ENCODE results near the gene TIMM13.

Gene TIMM13

DNA sequence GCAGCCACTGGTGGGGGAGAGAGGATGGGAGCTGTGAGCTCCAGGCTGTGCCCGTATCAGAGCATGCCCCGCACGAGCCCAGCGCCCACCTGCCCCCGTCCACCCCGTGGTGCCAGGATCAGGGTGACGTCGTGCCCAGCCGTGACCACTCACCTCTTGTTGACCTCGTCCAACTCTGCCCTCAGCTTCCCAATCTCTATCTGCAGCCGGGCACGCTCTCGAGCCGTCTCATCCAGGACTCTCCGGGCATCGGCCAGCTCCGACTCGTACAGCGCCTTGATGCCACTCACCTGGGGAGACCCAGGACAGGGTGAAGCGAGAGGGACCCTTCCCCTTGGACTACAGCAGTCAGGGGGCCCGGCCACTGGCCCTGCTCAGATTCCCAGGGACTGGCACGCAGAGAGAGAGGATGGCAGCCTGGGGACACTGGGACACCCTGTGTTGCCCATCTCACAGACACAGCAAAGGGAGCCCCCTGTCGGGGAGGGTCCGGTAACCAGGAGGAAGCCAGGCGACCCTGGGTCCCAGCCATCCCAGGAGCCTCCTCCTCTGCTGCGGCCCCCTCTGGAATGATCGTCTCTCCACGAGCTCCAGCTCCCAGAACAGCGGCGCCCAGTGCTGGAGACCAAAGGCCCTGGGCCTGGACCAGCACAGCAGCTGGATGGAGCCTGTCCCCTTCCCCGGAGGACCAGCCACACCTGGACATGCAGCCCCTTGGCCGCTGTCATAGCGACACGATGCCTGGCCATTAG lies 17.0 kb upstream of the TIMM13 start:
- in situ Hi-C loops (cut with HindIII; ENCODE audit: low sequenced_read_pairs), result no loop called here
- no peak for DNase-seq (ENCODE audit: low read depth)
- TF ChIP-seq, protein P1, sequence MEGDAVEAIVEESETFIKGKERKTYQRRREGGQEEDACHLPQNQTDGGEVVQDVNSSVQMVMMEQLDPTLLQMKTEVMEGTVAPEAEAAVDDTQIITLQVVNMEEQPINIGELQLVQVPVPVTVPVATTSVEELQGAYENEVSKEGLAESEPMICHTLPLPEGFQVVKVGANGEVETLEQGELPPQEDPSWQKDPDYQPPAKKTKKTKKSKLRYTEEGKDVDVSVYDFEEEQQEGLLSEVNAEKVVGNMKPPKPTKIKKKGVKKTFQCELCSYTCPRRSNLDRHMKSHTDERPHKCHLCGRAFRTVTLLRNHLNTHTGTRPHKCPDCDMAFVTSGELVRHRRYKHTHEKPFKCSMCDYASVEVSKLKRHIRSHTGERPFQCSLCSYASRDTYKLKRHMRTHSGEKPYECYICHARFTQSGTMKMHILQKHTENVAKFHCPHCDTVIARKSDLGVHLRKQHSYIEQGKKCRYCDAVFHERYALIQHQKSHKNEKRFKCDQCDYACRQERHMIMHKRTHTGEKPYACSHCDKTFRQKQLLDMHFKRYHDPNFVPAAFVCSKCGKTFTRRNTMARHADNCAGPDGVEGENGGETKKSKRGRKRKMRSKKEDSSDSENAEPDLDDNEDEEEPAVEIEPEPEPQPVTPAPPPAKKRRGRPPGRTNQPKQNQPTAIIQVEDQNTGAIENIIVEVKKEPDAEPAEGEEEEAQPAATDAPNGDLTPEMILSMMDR (IDR thresholded peaks at IDR 0.05; ENCODE audit: low read depth, low read length, missing control alignments), result no peak
- H3K4me3 ChIP-seq (ENCODE audit: low read depth, low read length), result no peak overlapping the region

DNA sequence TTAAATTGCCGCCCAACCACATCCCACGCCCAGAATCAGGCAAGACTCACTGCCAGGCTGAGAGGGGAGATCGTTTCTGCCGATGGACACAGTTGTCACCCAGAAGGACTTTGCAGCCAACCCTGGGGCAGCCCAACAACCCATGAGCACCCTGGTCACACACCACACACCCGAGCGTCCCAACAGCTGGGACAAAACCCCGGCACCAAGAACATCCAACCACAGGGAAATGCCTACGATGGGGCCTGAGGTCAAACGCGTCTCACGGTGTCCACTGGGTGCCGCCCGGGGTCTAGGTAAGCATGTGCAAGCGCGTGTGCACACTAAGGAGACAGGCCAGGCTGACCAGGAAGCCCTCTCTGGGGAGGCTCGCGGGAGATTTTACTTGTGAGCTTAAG lies 16.4 kb upstream of the TIMM13 start:
- in situ Hi-C loops (cut with HindIII; ENCODE audit: low sequenced_read_pairs), result no loop called here
- DNase-seq (ENCODE audit: low read depth), result no peak

DNA sequence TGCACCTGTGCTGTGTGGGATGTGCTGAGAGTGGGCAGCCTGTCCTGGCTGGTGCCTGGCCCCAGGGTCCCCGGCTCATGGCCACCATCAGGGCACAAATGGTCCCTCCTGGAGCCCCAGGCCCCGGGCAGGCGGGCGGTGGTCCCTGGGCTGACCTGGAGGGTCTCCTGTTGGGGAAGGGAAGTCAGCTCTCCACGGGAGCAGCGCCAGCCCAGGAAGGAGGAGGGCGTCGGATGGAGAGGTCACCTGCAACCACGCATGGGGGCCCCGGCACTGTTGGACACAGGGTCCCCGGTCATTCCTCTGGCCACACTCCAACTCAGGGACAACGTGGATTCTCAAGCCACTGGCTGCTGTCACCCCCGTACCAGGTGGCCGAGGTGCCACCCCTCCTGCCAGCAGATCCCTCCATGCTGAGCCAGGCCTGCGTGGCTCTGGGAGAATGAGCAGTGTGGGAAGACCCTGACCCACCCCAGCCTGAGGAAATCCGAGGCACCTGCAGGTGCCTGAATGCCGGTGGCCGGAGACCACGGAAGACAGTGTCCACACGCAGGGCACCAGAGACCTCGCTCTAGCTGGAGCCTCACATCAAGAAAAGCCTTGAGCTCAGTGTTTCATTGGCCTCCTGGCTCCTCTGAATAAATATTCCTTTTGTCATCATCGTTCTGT lies 15.9 kb upstream of the TIMM13 start:
- no peak overlapping the region for H3K4me3 ChIP-seq (ENCODE audit: low read depth, low read length)

More for the DNA sequence above, 16.4 kb upstream of the TIMM13 start:
- no peak overlapping the region for H3K4me3 ChIP-seq (ENCODE audit: low read depth, low read length)
- TF ChIP-seq, protein P1 (IDR thresholded peaks at IDR 0.05; ENCODE audit: low read depth, low read length, missing control alignments), result no peak

DNA sequence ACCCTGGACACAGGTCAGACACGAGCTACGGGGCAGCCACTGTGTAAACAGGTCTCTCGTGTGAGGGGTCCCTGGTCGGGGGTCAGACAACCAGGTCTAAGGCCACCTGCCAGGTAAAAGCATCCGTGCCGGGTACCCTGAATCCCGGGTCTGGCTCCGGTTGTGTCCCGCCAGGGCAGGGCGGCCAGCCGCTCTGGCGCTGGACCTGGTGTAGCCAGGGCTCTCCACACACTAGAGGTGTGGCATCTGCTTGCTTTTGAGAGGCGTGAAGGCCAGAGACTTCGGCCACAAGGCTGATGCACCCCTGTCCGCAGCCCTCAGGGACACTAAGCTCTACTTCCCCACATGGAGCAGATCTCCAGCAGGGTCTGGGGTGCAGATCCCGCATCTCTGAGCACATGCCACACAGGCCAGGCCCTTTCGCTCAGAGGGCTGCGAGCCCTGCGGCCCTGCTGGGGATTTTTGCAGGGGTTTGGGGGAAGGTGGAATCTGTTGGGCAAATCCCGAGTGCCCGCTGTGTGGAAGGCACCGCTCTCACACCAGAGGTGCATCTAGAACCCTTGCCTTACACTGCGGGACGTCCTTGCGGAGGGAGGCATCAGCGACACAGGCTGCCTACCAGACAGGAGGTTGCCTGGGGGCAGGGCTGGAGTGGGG lies 13.8 kb upstream of the TIMM13 start:
- TF ChIP-seq, protein P1 (IDR thresholded peaks at IDR 0.05; ENCODE audit: low read depth, low read length, missing control alignments), result no peak
- no peak for DNase-seq (ENCODE audit: low read depth)
- H3K4me3 ChIP-seq (ENCODE audit: low read depth, low read length), result no peak overlapping the region
- in situ Hi-C loops (cut with HindIII; ENCODE audit: low sequenced_read_pairs), result no loop called here

More for the DNA sequence above, 15.9 kb upstream of the TIMM13 start:
- no peak for DNase-seq (ENCODE audit: low read depth)
- TF ChIP-seq, protein P1 (IDR thresholded peaks at IDR 0.05; ENCODE audit: low read depth, low read length, missing control alignments), result no peak
- in situ Hi-C loops (cut with HindIII; ENCODE audit: low sequenced_read_pairs), result no loop called here

DNA sequence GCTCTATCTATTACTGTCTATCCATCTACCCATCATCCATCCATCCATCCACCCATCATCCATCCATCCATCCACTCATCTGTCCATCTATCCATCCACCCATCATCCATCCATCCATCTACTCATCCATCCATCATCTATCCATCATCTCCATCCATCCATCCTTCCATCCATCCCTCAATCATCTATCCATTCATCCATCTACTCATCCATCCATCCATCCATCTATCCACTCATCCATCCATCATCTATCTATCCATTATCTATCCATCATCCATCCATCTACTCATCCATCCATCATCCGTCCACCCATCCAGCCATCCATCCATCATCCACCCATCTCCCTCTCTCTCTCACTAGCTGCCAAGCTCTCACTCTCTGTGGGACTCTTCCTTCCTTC lies 13.1 kb upstream of the TIMM13 start:
- TF ChIP-seq, protein P1 (IDR thresholded peaks at IDR 0.05; ENCODE audit: low read depth, low read length, missing control alignments), result no peak
- no peak for DNase-seq (ENCODE audit: low read depth)
- in situ Hi-C loops (cut with HindIII; ENCODE audit: low sequenced_read_pairs), result no loop called here
- H3K4me3 ChIP-seq (ENCODE audit: low read depth, low read length), result no peak overlapping the region

DNA sequence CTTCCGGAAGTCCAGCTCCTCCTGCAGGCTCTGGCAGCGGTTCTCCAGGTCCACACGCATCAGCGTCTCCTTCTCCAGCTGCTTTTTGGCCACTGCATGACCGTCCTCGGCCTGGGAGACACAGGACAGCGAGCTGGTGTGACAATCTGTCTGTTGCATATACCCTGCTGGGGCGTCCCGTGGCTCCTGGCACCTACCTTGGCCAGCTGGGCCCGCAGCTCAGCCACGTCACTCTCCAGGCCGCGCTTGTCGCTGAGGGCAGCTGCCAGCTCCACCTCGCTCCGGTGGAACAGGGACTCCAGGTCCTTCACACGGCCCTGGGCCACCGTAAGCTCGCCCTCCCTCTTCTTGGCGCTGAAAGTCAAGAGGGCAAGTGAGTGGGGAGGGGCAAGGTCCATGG lies 10.8 kb upstream of the TIMM13 start:
- TF ChIP-seq, protein P1 (IDR thresholded peaks at IDR 0.05; ENCODE audit: low read depth, low read length, missing control alignments), result no peak
- H3K4me3 ChIP-seq (ENCODE audit: low read depth, low read length), result no peak overlapping the region
- no peak for DNase-seq (ENCODE audit: low read depth)

More for the DNA sequence above, 10.8 kb upstream of the TIMM13 start:
- in situ Hi-C loops (cut with HindIII; ENCODE audit: low sequenced_read_pairs), result no loop called here
